ENCODE measurements around the gene CARHSP1. TPM values are rescaled to one million over a fixed set of nuclear protein-coding genes. Genes with fewer than 3 reads are reported as not detected.
A peak's percentile ranks its signal among the peaks of the same experiment; 100 is the strongest.

Gene CARHSP1
- total RNA-seq, 2 experiments from 2014 or later = 25.5 to 27.8 TPM

DNA sequence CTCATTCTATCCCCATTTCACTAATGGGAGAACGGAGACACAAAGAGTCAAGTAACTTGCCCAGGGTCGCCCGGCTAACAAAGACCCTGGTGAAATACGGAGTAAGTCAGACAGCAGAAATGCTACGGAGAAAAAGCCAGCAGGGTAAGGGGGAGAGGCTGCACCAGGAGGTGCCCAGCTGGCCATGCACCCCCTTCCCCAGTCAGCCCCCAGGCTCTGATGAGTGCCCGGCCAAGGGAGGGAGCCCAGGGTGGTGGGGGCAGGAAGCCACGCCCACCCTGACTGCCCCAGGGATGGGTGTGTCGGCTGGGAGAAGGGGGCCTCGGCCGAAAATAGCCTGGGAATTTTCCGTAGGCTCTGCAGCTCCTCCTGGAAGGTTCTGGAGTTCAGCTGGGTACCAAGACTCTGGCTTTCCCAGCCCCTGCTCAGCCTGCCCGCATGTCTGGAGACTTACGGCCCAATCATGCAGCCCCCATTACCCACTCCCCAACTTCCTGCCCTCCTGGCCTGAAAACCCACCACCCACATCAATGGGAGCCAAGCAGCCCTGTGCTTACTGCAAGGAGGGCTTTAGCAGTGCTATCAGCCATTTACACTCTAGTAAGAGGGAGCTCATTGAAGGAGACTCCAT lies 4.2 kb downstream of the CARHSP1 start:
- Mint-ChIP-seq H3K9me3 (no peaks in the 10 kb centered on the region), H3K36me3 (ENCODE audit: low read depth) (peaks cover 10% of the 10 kb centered on the region), H3K4me1 (ENCODE audit: low read depth) (peaks cover 43% of the 10 kb centered on the region), H3K27me3 (no peaks in the 10 kb centered on the region), H3K4me3 (peak overlapping the region; percentile 51), H3K27ac (peak overlapping the region; percentile 80)
- H3K27me3 ChIP-seq (ENCODE audit: control insufficient read depth in 1 of 2, insufficient read depth in 2 of 2, low read length in 2 of 2) = no peaks in the 10 kb centered on the region
- TF ChIP-seq, protein P1, sequence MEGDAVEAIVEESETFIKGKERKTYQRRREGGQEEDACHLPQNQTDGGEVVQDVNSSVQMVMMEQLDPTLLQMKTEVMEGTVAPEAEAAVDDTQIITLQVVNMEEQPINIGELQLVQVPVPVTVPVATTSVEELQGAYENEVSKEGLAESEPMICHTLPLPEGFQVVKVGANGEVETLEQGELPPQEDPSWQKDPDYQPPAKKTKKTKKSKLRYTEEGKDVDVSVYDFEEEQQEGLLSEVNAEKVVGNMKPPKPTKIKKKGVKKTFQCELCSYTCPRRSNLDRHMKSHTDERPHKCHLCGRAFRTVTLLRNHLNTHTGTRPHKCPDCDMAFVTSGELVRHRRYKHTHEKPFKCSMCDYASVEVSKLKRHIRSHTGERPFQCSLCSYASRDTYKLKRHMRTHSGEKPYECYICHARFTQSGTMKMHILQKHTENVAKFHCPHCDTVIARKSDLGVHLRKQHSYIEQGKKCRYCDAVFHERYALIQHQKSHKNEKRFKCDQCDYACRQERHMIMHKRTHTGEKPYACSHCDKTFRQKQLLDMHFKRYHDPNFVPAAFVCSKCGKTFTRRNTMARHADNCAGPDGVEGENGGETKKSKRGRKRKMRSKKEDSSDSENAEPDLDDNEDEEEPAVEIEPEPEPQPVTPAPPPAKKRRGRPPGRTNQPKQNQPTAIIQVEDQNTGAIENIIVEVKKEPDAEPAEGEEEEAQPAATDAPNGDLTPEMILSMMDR (IDR thresholded peaks at IDR 0.05) = no peak
- H3K9me3 ChIP-seq (ENCODE audit: control insufficient read depth in 1 of 2, insufficient read depth in 1 of 2, low read length in 2 of 2) = no peaks in the 10 kb centered on the region
- H3K4me3 ChIP-seq (ENCODE audit: low read length) = no peak overlapping the region
- H3K27ac ChIP-seq (ENCODE audit: low read depth in 1 of 2, low read length in 2 of 2) = no peak overlapping the region
- DNase-seq (no peak), ATAC-seq (ENCODE audit: poor library complexity) (no peak)
- POLR2A ChIA-PET = interaction anchor here (1.2 kb wide), 1 partner anchor 13 kb away, joined by 3 read pairs; no protein-coding TSS in a partner anchor
- CTCF ChIA-PET = no interaction called here
- H3K36me3 ChIP-seq (ENCODE audit: insufficient read depth, low read length) = no peaks in the 10 kb centered on the region
- intact Hi-C loops (cut with DNase I, micrococcal nuclease) = loop anchor here (5.0 to 10.0 kb wide), 3 partner anchors 47 to 1880 kb away; partner anchors contain the start of genes HAPSTR1 (in 1 of the 2) and NUBP1 (in 1 of the 2)
- H3K4me1 ChIP-seq (ENCODE audit: insufficient read depth, low read length) = peaks cover 45% of the 10 kb centered on the region

GRCh38 chr16:8863594-8864424 lies 5.0 kb downstream of the CARHSP1 start:
- no peak for DNase-seq
- peak overlapping the region; percentile 30 for H3K4me3 Mint-ChIP-seq
- peaks cover 12% of the 10 kb centered on the region for H3K36me3 Mint-ChIP-seq (ENCODE audit: low read depth)
- Histone ChIP-seq H3K9me3 (ENCODE audit: control insufficient read depth in 1 of 2, insufficient read depth in 1 of 2, low read length in 2 of 2) (no peaks in the 10 kb centered on the region), H3K27me3 (ENCODE audit: control insufficient read depth in 1 of 2, insufficient read depth in 2 of 2, low read length in 2 of 2) (no peaks in the 10 kb centered on the region), H3K36me3 (ENCODE audit: insufficient read depth, low read length) (peaks cover 4% of the 10 kb centered on the region), H3K27ac (ENCODE audit: low read depth in 1 of 2, low read length in 2 of 2) (no peak overlapping the region), H3K4me3 (ENCODE audit: low read length) (no peak overlapping the region), H3K4me1 (ENCODE audit: insufficient read depth, low read length) (peaks cover 39% of the 10 kb centered on the region)
- no peak for ATAC-seq (ENCODE audit: poor library complexity)
- H3K4me1 Mint-ChIP-seq (ENCODE audit: low read depth) = peaks cover 36% of the 10 kb centered on the region
- H3K27me3 Mint-ChIP-seq = no peaks in the 10 kb centered on the region
- ChIA-PET CTCF (no interaction called here), POLR2A (interaction anchor here (1.2 kb wide), 1 partner anchor 12 kb away, joined by 3 read pairs; no protein-coding TSS in a partner anchor)
- TF ChIP-seq, protein P1 (IDR thresholded peaks at IDR 0.05) = no peak
- no peaks in the 10 kb centered on the region for H3K9me3 Mint-ChIP-seq
- intact Hi-C loops (cut with DNase I, micrococcal nuclease) = loop anchor here in 1 of 2 experiments (10.0 kb wide), 1 partner anchor 1881 kb away; the partner anchor contains the start of gene NUBP1
- H3K27ac Mint-ChIP-seq = peak overlapping the region; percentile 40

GRCh38 chr16:8862309-8863130 lies 6.3 kb downstream of the CARHSP1 start:
- POLR2A ChIA-PET = no interaction called here
- peaks cover 14% of the 10 kb centered on the region for H3K36me3 ChIP-seq (ENCODE audit: insufficient read depth, low read length)
- intact Hi-C loops (cut with DNase I, micrococcal nuclease) = loop anchor here in 1 of 2 experiments (10.0 kb wide), 1 partner anchor 1882 kb away; the partner anchor contains the start of gene NUBP1
- Mint-ChIP-seq H3K36me3 (ENCODE audit: low read depth) (peaks cover 14% of the 10 kb centered on the region), H3K27me3 (no peaks in the 10 kb centered on the region), H3K4me3 (peak overlapping the region; percentile 42), H3K9me3 (no peaks in the 10 kb centered on the region), H3K4me1 (ENCODE audit: low read depth) (peaks cover 30% of the 10 kb centered on the region), H3K27ac (peak overlapping the region; percentile 48)
- TF ChIP-seq, protein P1 (IDR thresholded peaks at IDR 0.05) = no peak
- no peaks in the 10 kb centered on the region for H3K27me3 ChIP-seq (ENCODE audit: control insufficient read depth in 1 of 2, insufficient read depth in 2 of 2, low read length in 2 of 2)
- H3K4me1 ChIP-seq (ENCODE audit: insufficient read depth, low read length) = peaks cover 34% of the 10 kb centered on the region
- H3K9me3 ChIP-seq (ENCODE audit: control insufficient read depth in 1 of 2, insufficient read depth in 1 of 2, low read length in 2 of 2) = no peaks in the 10 kb centered on the region
- no peak overlapping the region for H3K4me3 ChIP-seq (ENCODE audit: low read length)
- H3K27ac ChIP-seq (ENCODE audit: low read depth in 1 of 2, low read length in 2 of 2) = no peak overlapping the region
- ATAC-seq (ENCODE audit: poor library complexity) = no peak
- CTCF ChIA-PET = interaction anchor here (2.0 kb wide), 1 partner anchor 18 kb away, joined by 6 read pairs; no protein-coding TSS in a partner anchor
- DNase-seq = no peak
